Suprapubic skin (tissue), 4 donors: ENCODE measurements around the gene PRR14. TPM values are rescaled to one million over a fixed set of nuclear protein-coding genes. Genes with fewer than 3 reads are reported as not detected.

Experiments used
- DNase-seq, 2 donors: peaks; one replicate each; pipeline ENCODE4 v3.0.0-alpha.2; 2019; ENCODE audit warnings: low spot score in 2 of 2
- H3K27ac ChIP-seq: fragments of 200-600 bp; sonication (generic); one replicate; pipeline ENCODE4 v1.5.1; 2019
- H3K27me3 ChIP-seq: fragments of 200-600 bp; sonication (generic); one replicate; pipeline ENCODE4 v1.5.1; 2019
- H3K36me3 ChIP-seq: fragments of 200-600 bp; sonication (generic); one replicate; pipeline ENCODE4 v1.5.1; 2019
- H3K4me1 ChIP-seq: fragments of 200-600 bp; sonication (generic); one replicate; pipeline ENCODE4 v1.5.1; 2019
- H3K4me3 ChIP-seq: fragments of 200-600 bp; sonication (generic); one replicate; pipeline ENCODE4 v1.5.1; 2019; ENCODE audit warnings: mild to moderate bottlenecking
- H3K9me3 ChIP-seq: fragments of 200-600 bp; sonication (generic); one replicate; pipeline ENCODE4 v1.5.1; 2019
- EP300 ChIP-seq: sonication (generic); formaldehyde crosslinking; IDR thresholded peaks from one replicate; pipeline ENCODE4 v1.6.1; 2017; ENCODE audit warnings: antibody characterized with exemption
- POLR2A ChIP-seq, 2 donors: fragments of 450-650 bp; IDR thresholded peaks; one replicate each; pipeline ENCODE4 v1.6.1; 2017; ENCODE audit warnings: antibody characterized with exemption in 2 of 2, mild to moderate bottlenecking in 2 of 2, moderate library complexity in 2 of 2
- POLR2AphosphoS5 ChIP-seq, 3 donors: sonication (generic); formaldehyde crosslinking; IDR thresholded peaks; one replicate each; pipeline ENCODE4 v1.6.1; 2017; ENCODE audit warnings: antibody characterized with exemption in 3 of 3
- WGBS: methylation state at CpG from one replicate; pipeline ENCODE4 v1.1.5; 2018; 5-methylcytosine and 5-hydroxymethylcytosine counted together
- total RNA-seq, 4 donors: library from RNA; depleted of rRNA; stranded (reverse); fragments of >200 nt; gene quantifications; one replicate each; pipeline ENCODE4 v1.1.0, GENCODE V29; 2016
- TF ChIP-seq, protein P1 (sequence below), 2 donors: fragments of 200-600 bp in 1 of 2; fragments of 450-650 bp in 1 of 2; sonication (generic) in 1 of 2; IDR thresholded peaks; one replicate each; pipeline ENCODE4 v1.5.1; 2016 to 2019; ENCODE audit warnings: antibody characterized with exemption in 2 of 2, mild to moderate bottlenecking in 1 of 2, moderate library complexity in 1 of 2

Gene PRR14
- total RNA-seq, 4 donors from 2014 or later: 56.7 to 68.8 (median 62.1) TPM

DNA sequence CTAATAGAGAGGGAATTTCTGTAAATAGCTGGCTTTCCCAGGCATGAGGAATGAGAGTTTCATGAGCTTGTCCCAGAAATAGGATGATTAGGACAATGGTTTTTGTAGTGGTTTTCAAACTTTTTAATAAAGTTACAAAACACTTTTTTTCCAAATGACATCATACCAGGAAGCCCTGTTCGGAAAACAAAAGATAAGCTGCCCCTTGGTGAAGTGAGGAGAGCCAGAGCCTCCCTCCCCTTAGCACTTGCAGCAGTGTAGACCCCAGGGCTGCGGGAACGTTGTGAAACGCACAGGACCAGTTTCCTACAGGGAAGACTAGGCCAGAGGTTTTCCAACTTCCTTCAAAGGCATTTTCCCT lies 15.1 kb downstream of the PRR14 start:
- WGBS: 81% methylated on average over 4 of the region's 4 CpGs

DNA sequence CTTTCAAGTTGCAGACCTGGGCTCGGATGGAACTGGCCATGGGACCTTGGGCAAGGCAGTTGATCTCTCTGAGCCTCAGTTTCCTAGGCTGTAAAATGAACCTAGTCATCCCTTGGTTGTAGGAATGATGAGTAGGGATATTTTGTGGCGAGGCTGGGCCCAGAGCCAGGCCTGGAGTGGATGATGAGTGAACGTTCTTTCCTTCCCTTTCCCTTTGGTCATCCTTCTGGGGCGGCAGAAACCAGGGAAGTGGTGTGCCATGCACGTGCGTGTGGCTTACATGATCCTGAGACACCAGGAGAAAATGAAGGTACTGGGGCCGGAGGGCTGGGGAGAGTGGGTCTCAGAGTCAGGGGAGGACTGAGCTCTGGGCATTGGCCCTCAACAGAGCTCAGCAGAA lies 15.9 kb downstream of the PRR14 start:
- H3K27me3 ChIP-seq: no peaks in the 10 kb centered on the region
- peaks cover 92% of the 10 kb centered on the region for H3K36me3 ChIP-seq
- H3K9me3 ChIP-seq: no peaks in the 10 kb centered on the region
- no peak for DNase-seq
- H3K4me3 ChIP-seq: no peak overlapping the region
- peaks cover 31% of the 10 kb centered on the region for H3K4me1 ChIP-seq
- TF ChIP-seq POLR2AphosphoS5 (IDR thresholded peaks at IDR 0.05) (no peak), POLR2A (IDR thresholded peaks at IDR 0.05) (no peak), EP300 (no peak)
- TF ChIP-seq, protein P1, sequence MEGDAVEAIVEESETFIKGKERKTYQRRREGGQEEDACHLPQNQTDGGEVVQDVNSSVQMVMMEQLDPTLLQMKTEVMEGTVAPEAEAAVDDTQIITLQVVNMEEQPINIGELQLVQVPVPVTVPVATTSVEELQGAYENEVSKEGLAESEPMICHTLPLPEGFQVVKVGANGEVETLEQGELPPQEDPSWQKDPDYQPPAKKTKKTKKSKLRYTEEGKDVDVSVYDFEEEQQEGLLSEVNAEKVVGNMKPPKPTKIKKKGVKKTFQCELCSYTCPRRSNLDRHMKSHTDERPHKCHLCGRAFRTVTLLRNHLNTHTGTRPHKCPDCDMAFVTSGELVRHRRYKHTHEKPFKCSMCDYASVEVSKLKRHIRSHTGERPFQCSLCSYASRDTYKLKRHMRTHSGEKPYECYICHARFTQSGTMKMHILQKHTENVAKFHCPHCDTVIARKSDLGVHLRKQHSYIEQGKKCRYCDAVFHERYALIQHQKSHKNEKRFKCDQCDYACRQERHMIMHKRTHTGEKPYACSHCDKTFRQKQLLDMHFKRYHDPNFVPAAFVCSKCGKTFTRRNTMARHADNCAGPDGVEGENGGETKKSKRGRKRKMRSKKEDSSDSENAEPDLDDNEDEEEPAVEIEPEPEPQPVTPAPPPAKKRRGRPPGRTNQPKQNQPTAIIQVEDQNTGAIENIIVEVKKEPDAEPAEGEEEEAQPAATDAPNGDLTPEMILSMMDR (IDR thresholded peaks at IDR 0.05): no peak
- H3K27ac ChIP-seq: no peak overlapping the region
- 84% methylated on average over 7 of the region's 7 CpGs for WGBS

More for the DNA sequence above, 15.1 kb downstream of the PRR14 start:
- H3K36me3 ChIP-seq: peaks cover 96% of the 10 kb centered on the region
- H3K27me3 ChIP-seq: no peaks in the 10 kb centered on the region
- no peaks in the 10 kb centered on the region for H3K9me3 ChIP-seq
- H3K27ac ChIP-seq: no peak overlapping the region
- no peak for DNase-seq
- TF ChIP-seq EP300 (no peak), POLR2A (IDR thresholded peaks at IDR 0.05) (no peak), POLR2AphosphoS5 (IDR thresholded peaks at IDR 0.05) (no peak)
- TF ChIP-seq, protein P1 (IDR thresholded peaks at IDR 0.05): no peak
- H3K4me1 ChIP-seq: peaks cover 40% of the 10 kb centered on the region
- H3K4me3 ChIP-seq: no peak overlapping the region

DNA sequence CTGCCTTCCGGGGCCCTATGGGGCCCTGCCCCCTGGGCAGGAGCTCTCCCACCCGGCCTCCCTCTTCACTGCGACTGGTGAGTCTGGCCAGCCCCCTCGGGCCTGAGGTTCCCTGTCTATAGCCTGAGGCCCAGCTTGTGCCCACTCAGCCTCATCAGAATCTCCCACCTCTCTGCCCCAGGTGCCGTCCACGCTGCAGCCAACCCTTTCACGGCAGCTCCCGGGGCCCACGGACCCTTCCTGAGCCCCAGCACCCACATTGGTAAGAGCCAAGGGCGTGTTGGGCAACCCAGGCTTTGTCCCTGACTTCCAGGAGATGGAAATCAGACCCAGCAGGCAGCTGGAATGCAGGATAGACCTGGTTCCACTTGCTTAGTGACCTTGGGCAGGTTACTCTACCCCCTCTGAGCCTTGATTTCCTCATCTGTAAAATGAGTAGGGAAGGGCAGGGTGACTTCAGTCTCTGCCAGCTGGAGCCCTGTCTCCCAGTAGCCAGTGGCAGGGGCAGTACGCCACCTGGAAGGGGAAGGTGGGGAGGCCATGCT lies 16.7 kb downstream of the PRR14 start:
- H3K27me3 ChIP-seq: no peaks in the 10 kb centered on the region
- TF ChIP-seq POLR2AphosphoS5 (IDR thresholded peaks at IDR 0.05) (no peak), EP300 (no peak), POLR2A (IDR thresholded peaks at IDR 0.05) (no peak)
- TF ChIP-seq, protein P1 (IDR thresholded peaks at IDR 0.05): no peak
- WGBS: 88% methylated on average over 11 of the region's 11 CpGs
- DNase-seq: no peak
- peaks cover 24% of the 10 kb centered on the region for H3K4me1 ChIP-seq
- H3K9me3 ChIP-seq: no peaks in the 10 kb centered on the region
- H3K36me3 ChIP-seq: peaks cover 84% of the 10 kb centered on the region
- no peak overlapping the region for H3K27ac ChIP-seq
- no peak overlapping the region for H3K4me3 ChIP-seq

DNA sequence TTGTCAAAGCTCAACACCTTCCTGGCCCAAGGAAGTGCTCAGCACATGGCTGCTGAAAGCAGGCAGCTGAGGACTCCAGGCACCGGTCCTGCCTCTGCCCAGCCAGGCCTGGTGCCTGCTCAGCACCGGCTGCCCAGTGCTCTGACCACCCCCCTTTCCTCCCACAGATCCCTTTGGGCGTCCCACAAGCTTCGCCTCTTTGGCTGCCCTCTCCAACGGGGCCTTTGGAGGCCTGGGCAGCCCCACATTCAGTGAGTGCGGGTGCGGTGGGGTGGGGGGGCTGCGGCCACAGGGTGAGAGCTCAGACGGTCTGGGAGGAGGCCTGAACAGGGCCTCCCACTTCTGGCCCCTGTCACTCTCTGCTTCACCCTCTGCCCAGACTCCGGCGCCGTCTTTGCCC lies 17.6 kb downstream of the PRR14 start:
- Histone ChIP-seq H3K4me3 (no peak overlapping the region), H3K4me1 (peaks cover 14% of the 10 kb centered on the region), H3K9me3 (no peaks in the 10 kb centered on the region), H3K27ac (no peak overlapping the region), H3K27me3 (no peaks in the 10 kb centered on the region), H3K36me3 (peaks cover 74% of the 10 kb centered on the region)
- 78% methylated on average over 9 of the region's 12 CpGs for WGBS
- TF ChIP-seq EP300: no peak
- no peak for TF ChIP-seq POLR2AphosphoS5 (IDR thresholded peaks at IDR 0.05)
- no peak for TF ChIP-seq POLR2A (IDR thresholded peaks at IDR 0.05)
- TF ChIP-seq, protein P1 (IDR thresholded peaks at IDR 0.05): no peak
- DNase-seq: no peak

DNA sequence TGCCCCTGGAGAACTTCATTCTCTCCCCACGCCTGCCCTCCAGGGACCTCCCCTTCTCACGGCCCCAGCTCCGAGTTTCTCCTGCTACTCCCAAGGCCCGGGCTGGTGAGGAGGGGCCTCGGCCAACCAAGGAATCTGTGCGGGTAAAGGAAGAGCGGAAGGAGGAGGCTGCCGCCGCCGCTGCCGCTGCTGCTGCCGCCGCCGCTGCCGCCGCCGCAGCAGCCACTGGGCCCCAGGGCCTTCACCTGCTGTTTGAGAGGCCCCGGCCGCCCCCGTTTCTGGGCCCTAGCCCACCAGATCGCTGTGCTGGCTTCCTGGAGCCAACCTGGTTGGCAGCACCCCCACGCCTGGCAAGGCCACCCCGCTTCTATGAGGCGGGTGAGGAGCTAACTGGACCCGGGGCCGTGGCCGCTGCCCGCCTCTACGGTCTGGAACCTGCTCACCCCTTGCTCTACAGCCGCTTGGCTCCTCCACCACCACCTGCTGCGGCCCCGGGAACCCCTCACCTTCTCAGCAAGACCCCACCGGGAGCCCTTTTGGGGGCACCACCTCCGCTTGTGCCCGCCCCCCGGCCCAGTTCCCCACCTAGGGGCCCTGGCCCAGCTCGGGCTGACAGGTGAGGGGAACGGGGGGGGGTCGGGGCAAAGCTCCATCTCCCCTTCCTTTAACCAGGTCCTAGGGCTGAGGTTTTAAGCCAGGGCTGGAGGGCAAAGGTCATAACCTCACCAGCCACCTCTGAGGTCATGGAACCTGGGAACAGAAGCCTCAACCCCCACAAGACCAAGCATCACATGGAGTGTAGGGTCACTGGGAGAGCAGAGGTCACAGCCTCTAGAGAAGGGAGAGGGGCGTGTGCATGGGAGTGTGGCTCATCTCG lies 18.5 kb downstream of the PRR14 start:
- H3K36me3 ChIP-seq: peaks cover 66% of the 10 kb centered on the region
- no peaks in the 10 kb centered on the region for H3K9me3 ChIP-seq
- no peak overlapping the region for H3K4me3 ChIP-seq
- no peaks in the 10 kb centered on the region for H3K27me3 ChIP-seq
- 87% methylated on average over 34 of the region's 41 CpGs for WGBS
- H3K4me1 ChIP-seq: peaks cover 5% of the 10 kb centered on the region
- no peak for TF ChIP-seq POLR2AphosphoS5 (IDR thresholded peaks at IDR 0.05)
- TF ChIP-seq EP300: no peak
- TF ChIP-seq, protein P1 (IDR thresholded peaks at IDR 0.05): no peak
- no peak for TF ChIP-seq POLR2A (IDR thresholded peaks at IDR 0.05)
- DNase-seq: no peak
- no peak overlapping the region for H3K27ac ChIP-seq
